K562 (cell line): ENCODE results near the gene CLCN2. TPM values are rescaled to one million over a fixed set of nuclear protein-coding genes. Genes with fewer than 3 reads are reported as not detected.

ENCODE experiments used
- ATF3 ChIP-seq, 2 experiments: fragments of 450-650 bp in 1 of 2; sonication (generic) in 1 of 2; formaldehyde crosslinking in 1 of 2; IDR thresholded peaks in 1 of 2; conservative IDR thresholded peaks in 1 of 2; 2 replicates each; pipeline versions ENCODE4 v1.6.1 to v1.8.1; 2016 to 2023; ENCODE audit warnings: mild to moderate bottlenecking in 2 of 2, moderate library complexity in 2 of 2, inconsistent platforms in 1 of 2, missing genetic modification reagents in 1 of 2
- CBFB ChIP-seq: sonication (generic); formaldehyde crosslinking; IDR thresholded peaks from 2 replicates; pipeline ENCODE4 v1.4.0; 2020; ENCODE audit warnings: mild to moderate bottlenecking, missing genetic modification reagents
- DNMT1 ChIP-seq: fragments of 450-650 bp; IDR thresholded peaks from 2 replicates; pipeline ENCODE4 v1.6.1; 2016; ENCODE audit warnings: antibody characterized with exemption, mild to moderate bottlenecking
- EP300 ChIP-seq: IDR thresholded peaks from 2 replicates; pipeline ENCODE4 v1.6.1; 2012; ENCODE audit warnings: low read length, improper control_type of control experiment
- ESRRA ChIP-seq: fragments of 450-650 bp; IDR thresholded peaks from 2 replicates; pipeline ENCODE4 v1.6.1; 2014; ENCODE audit warnings: low read depth, mild to moderate bottlenecking, moderate library complexity, borderline replicate concordance
- ETV6 ChIP-seq, 3 experiments: fragments of 150-350 bp in 1 of 3; sonication (generic) in 1 of 3; formaldehyde crosslinking in 1 of 3; IDR thresholded peaks; 2 replicates each; pipeline versions ENCODE4 v1.6.1 to v1.8.0; 2014 to 2022; ENCODE audit warnings: borderline replicate concordance in 2 of 3, low read depth in 2 of 3, antibody characterized with exemption in 1 of 3, low read length in 1 of 3, mild to moderate bottlenecking in 1 of 3, missing genetic modification reagents in 1 of 3
- FOS ChIP-seq: IDR thresholded peaks from 3 replicates; pipeline ENCODE4 v1.6.1; 2011; ENCODE audit not compliant: insufficient read length; ENCODE audit errors: extremely low read depth
- FOSL1 ChIP-seq: fragments of 200-800 bp; sonication (Bioruptor generic); conservative IDR thresholded peaks from 2 replicates; pipeline ENCODE4 v1.6.1; 2016; ENCODE audit warnings: missing genetic modification characterization, missing compliant biosample characterization
- FOXK2 ChIP-seq, 2 experiments: fragments of 450-650 bp; IDR thresholded peaks in 1 of 2; conservative IDR thresholded peaks in 1 of 2; 2 replicates each; pipeline ENCODE4 v1.6.1; 2016; ENCODE audit warnings: low read depth in 2 of 2, mild to moderate bottlenecking in 1 of 2
- ILK ChIP-seq: fragments of 450-650 bp; IDR thresholded peaks from 2 replicates; pipeline ENCODE4 v1.6.1; 2016; ENCODE audit warnings: missing genetic modification characterization, low read depth, mild to moderate bottlenecking, missing compliant biosample characterization, moderate library complexity, borderline replicate concordance
- KLF1 ChIP-seq: fragments of 450-650 bp; IDR thresholded peaks from 2 replicates; pipeline ENCODE4 v1.6.1; 2016; ENCODE audit warnings: missing genetic modification characterization, missing compliant biosample characterization
- KLF16 ChIP-seq: IDR thresholded peaks from 2 replicates; pipeline ENCODE4 v1.6.1; 2016; ENCODE audit warnings: antibody characterized with exemption
- MAFK ChIP-seq: IDR thresholded peaks from 2 replicates; pipeline ENCODE4 v1.6.1; 2011; ENCODE audit warnings: low read length, improper control_type of control experiment
- MYC ChIP-seq, 2 experiments: fragments of 250-450 bp in 1 of 2; sonication (Bioruptor Pico) in 1 of 2; IDR thresholded peaks; 2 replicates each; pipeline versions ENCODE4 v1.5.1 to v1.6.1; 2012 to 2021; ENCODE audit warnings: low read depth in 2 of 2, borderline replicate concordance in 1 of 2, improper control_type of control experiment in 1 of 2, low read length in 1 of 2, mild to moderate bottlenecking in 1 of 2, moderate library complexity in 1 of 2
- POLR2A ChIP-seq: fragments of 450-650 bp; conservative IDR thresholded peaks from 2 replicates; pipeline ENCODE4 v1.6.1; 2016
- POLR3A ChIP-seq: IDR thresholded peaks from 2 replicates; pipeline ENCODE4 v1.6.1; 2011; ENCODE audit warnings: borderline replicate concordance, mild to moderate bottlenecking, moderate library complexity; ENCODE audit not compliant: insufficient read length, insufficient read depth; ENCODE audit errors: extremely low read depth
- RB1 ChIP-seq: fragments of 450-650 bp; IDR thresholded peaks from 2 replicates; pipeline ENCODE4 v1.6.1; 2017; ENCODE audit warnings: low read depth, mild to moderate bottlenecking
- SREBF2 ChIP-seq: sonication (generic); formaldehyde crosslinking; IDR thresholded peaks from 2 replicates; pipeline ENCODE4 v1.4.0; 2020; ENCODE audit warnings: mild to moderate bottlenecking, missing genetic modification reagents
- ZBTB17 ChIP-seq: fragments of 450-650 bp; formaldehyde crosslinking; IDR thresholded peaks from 2 replicates; pipeline ENCODE4 v1.4.0; 2020; ENCODE audit warnings: mild to moderate bottlenecking
- ZFX ChIP-seq: sonication (generic); formaldehyde crosslinking; IDR thresholded peaks from 2 replicates; pipeline ENCODE4 v1.8.0; 2022; ENCODE audit warnings: mild to moderate bottlenecking, missing genetic modification reagents, moderate library complexity
- ZNF134 ChIP-seq: fragments of 250-450 bp; sonication (Bioruptor Pico); conservative IDR thresholded peaks from 2 replicates; pipeline ENCODE4 v1.4.0; 2020
- ZNF263 ChIP-seq: sonication (generic); formaldehyde crosslinking; IDR thresholded peaks from 2 replicates; pipeline ENCODE4 v1.8.0; 2022; ENCODE audit warnings: mild to moderate bottlenecking, missing genetic modification reagents, borderline replicate concordance
- ZNF512 ChIP-seq: IDR thresholded peaks from 2 replicates; pipeline ENCODE4 v1.6.1; 2016; ENCODE audit warnings: missing genetic modification characterization, missing compliant biosample characterization
- polyA plus RNA-seq, 8 experiments: library from polyadenylated mRNA; depleted of rRNA in 4 of 8; stranded (reverse) in 5 of 8; unstranded in 3 of 8; fragments of >200 nt; fragmentation: Nextera tagmentation in 2 of 8; fragmentation: Illumina TruSeq in 1 of 8; extraction: Ambion mirVana in 2 of 8; extraction: Trizol in 1 of 8; gene quantifications; 2 replicates each; pipeline versions ENCODE4 v1.2.1 to v1.2.3, GENCODE V29; 2011 to 2014; ENCODE audit warnings: inconsistent platforms in 1 of 8, missing spikeins in 1 of 8
- total RNA-seq, 7 experiments: library from RNA; depleted of rRNA in 6 of 7; stranded (reverse); fragments of >200 nt in 6 of 7; fragmentation: Illumina TruSeq in 2 of 7; extraction: Trizol in 2 of 7; gene quantifications; 2 replicates each; pipeline versions ENCODE4 v1.2.1 to v1.2.3, GENCODE V29; 2011 to 2021; ENCODE audit warnings: low replicate concordance in 1 of 7
- TF ChIP-seq, protein P1 (sequence below): sonication (generic); formaldehyde crosslinking; IDR thresholded peaks from 2 replicates; pipeline ENCODE4 v1.8.0; 2022; ENCODE audit warnings: mild to moderate bottlenecking, missing genetic modification reagents

The CLCN2 gene
- total and polyA plus RNA-seq, 9 of the 15 experiments (the other 6 are each of a cell fraction or from before 2014, with no cell fraction given) = 0.10 to 14.0 (median 6.9) TPM

GRCh38 chr3:184299488-184300377 is 61.7 kb downstream of the CLCN2 start (continued):
- peak; percentile 47; the same call in 1 of the 2 replicates for TF ChIP-seq FOSL1
- no peak for TF ChIP-seq SREBF2
- TF ChIP-seq ZNF512 (tag) = no peak
- TF ChIP-seq ILK = no peak
- no peak for TF ChIP-seq MYC (IDR thresholded peaks at IDR 0.05; ENCODE audit: low read depth, low read length)
- TF ChIP-seq MYC (CRISPR knock-in tag; IDR thresholded peaks at IDR 0.05; ENCODE audit: borderline replicate concordance, low read depth) = peak; percentile 27; the same call in 1 of the 2 replicates
- TF ChIP-seq EP300 = no peak
- no peak for TF ChIP-seq ZNF263 (CRISPR knock-in tag)
- peak; percentile 64 for TF ChIP-seq ZFX
- no peak for TF ChIP-seq ESRRA
- no peak for TF ChIP-seq FOS
- no peak for TF ChIP-seq MAFK
- 0 out of 2 replicates have a peak, but pooled peaks have one; percentile 14 for TF ChIP-seq KLF1 (tag)
- no peak for TF ChIP-seq ZNF134
- TF ChIP-seq ZBTB17 = no peak
- TF ChIP-seq ATF3 (IDR thresholded peaks at IDR 0.05) = peak; percentile 45; the same call in 1 of the 2 replicates
- TF ChIP-seq ATF3 (CRISPR knock-in tag; conservative IDR thresholded peaks at IDR 0.05) = no peak
- TF ChIP-seq ETV6 (IDR thresholded peaks at IDR 0.05; ENCODE audit: borderline replicate concordance in 1 of 2, low read depth in 2 of 2, low read length in 1 of 2) = no peak
- TF ChIP-seq ETV6 (CRISPR knock-in tag; IDR thresholded peaks at IDR 0.05; ENCODE audit: borderline replicate concordance) = no peak
- TF ChIP-seq POLR3A = no peak
- TF ChIP-seq POLR2A = no peak
- TF ChIP-seq CBFB = no peak
- TF ChIP-seq, protein P1, sequence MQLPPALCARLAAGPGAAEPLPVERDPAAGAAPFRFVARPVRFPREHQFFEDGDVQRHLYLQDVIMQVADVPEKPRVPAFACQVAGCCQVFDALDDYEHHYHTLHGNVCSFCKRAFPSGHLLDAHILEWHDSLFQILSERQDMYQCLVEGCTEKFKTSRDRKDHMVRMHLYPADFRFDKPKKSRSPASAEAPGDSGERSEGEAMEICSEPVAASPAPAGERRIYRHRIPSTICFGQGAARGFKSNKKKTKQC (CRISPR knock-in tag) = 0 out of 2 replicates have a peak, but pooled peaks have one; percentile 46
- TF ChIP-seq FOXK2 (conservative IDR thresholded peaks at IDR 0.05 in 1 of 2, IDR thresholded peaks at IDR 0.05 in 1 of 2; ENCODE audit: low read depth in 2 of 2) = 0 out of 4 replicates have a peak, but pooled peaks of 1 of the 2 experiments have one; percentile 49
- no peak for TF ChIP-seq DNMT1
- no peak for TF ChIP-seq KLF16
- TF ChIP-seq RB1 = no peak
